H9 (cell line): ENCODE measurements around the gene CDYL. TPM values are rescaled to one million over a fixed set of nuclear protein-coding genes. Genes with fewer than 3 reads are reported as not detected.

Source experiments
- DNase-seq: peaks from one replicate; pipeline ENCODE4 v3.0.0-alpha.2; 2017
- H2AFZ ChIP-seq: one replicate; pipeline ENCODE4 v1.6.1; 2013; ENCODE audit warnings: mild to moderate bottlenecking, low read length, control low read depth, moderate library complexity
- H2AK5ac ChIP-seq: 2 replicates; pipeline ENCODE4 v1.6.1; 2013; ENCODE audit warnings: low read length, control low read depth, mixed read lengths; ENCODE audit not compliant: insufficient read length
- H2BK120ac ChIP-seq: one replicate; pipeline ENCODE4 v1.6.1; 2013; ENCODE audit warnings: low read depth, mild to moderate bottlenecking, low read length, control low read depth, inconsistent platforms; ENCODE audit not compliant: poor library complexity, severe bottlenecking
- H2BK12ac ChIP-seq: 2 replicates; pipeline ENCODE4 v1.6.1; 2013; ENCODE audit warnings: low read length, control low read depth, mixed read lengths, low read depth; ENCODE audit not compliant: insufficient read length
- H2BK15ac ChIP-seq: 2 replicates; pipeline ENCODE4 v1.6.1; 2013; ENCODE audit warnings: low read depth, low read length, control low read depth
- H2BK20ac ChIP-seq: one replicate; pipeline ENCODE4 v1.6.1; 2013; ENCODE audit warnings: low read depth, mild to moderate bottlenecking, low read length, control low read depth, inconsistent platforms; ENCODE audit not compliant: poor library complexity, severe bottlenecking
- H2BK5ac ChIP-seq: 2 replicates; pipeline ENCODE4 v1.6.1; 2013; ENCODE audit warnings: low read length, control low read depth, mixed read lengths; ENCODE audit not compliant: insufficient read length
- H3K14ac ChIP-seq: 2 replicates; pipeline ENCODE4 v1.6.1; 2013; ENCODE audit warnings: low read length, control low read depth; ENCODE audit not compliant: insufficient read depth
- H3K18ac ChIP-seq: 2 replicates; pipeline ENCODE4 v1.6.1; 2013; ENCODE audit warnings: low read depth, mild to moderate bottlenecking, mixed read lengths, low read length, control low read depth; ENCODE audit not compliant: insufficient read length
- H3K23ac ChIP-seq: 2 replicates; pipeline ENCODE4 v1.6.1; 2013; ENCODE audit warnings: low read length, control low read depth, mixed read lengths, low read depth; ENCODE audit not compliant: insufficient read length
- H3K23me2 ChIP-seq: 2 replicates; pipeline ENCODE4 v1.6.1; 2013; ENCODE audit warnings: low read depth, mild to moderate bottlenecking, mixed read lengths, low read length, control low read depth; ENCODE audit not compliant: insufficient read length, poor library complexity, severe bottlenecking
- H3K27ac ChIP-seq: 2 replicates; pipeline ENCODE4 v1.5.1; 2013; ENCODE audit warnings: low read length, control low read depth, mixed read lengths, low read depth; ENCODE audit not compliant: insufficient read length
- H3K27me3 ChIP-seq: 2 replicates; pipeline ENCODE4 v1.6.1; 2013; ENCODE audit warnings: low read length, control low read depth, inconsistent platforms; ENCODE audit not compliant: insufficient read depth
- H3K4ac ChIP-seq: 2 replicates; pipeline ENCODE4 v1.6.1; 2013; ENCODE audit warnings: low read depth, mild to moderate bottlenecking, control low read depth, inconsistent platforms, low read length, moderate library complexity
- H3K4me1 ChIP-seq: 2 replicates; pipeline ENCODE4 v1.6.1; 2013; ENCODE audit warnings: low read length, control low read depth, inconsistent platforms; ENCODE audit not compliant: insufficient read depth
- H3K4me2 ChIP-seq: 2 replicates; pipeline ENCODE4 v1.6.1; 2013; ENCODE audit warnings: low read length, control low read depth, mixed read lengths; ENCODE audit not compliant: insufficient read length, insufficient read depth
- H3K56ac ChIP-seq: 2 replicates; pipeline ENCODE4 v1.6.1; 2013; ENCODE audit warnings: low read depth, mild to moderate bottlenecking, mixed read lengths, low read length, control low read depth; ENCODE audit not compliant: insufficient read length
- H3K79me1 ChIP-seq: 2 replicates; pipeline ENCODE4 v1.6.1; 2013; ENCODE audit warnings: low read depth, mild to moderate bottlenecking, moderate library complexity, low read length, control low read depth, inconsistent platforms; ENCODE audit not compliant: insufficient read depth, poor library complexity, severe bottlenecking
- H3K79me2 ChIP-seq: 2 replicates; pipeline ENCODE4 v1.6.1; 2013; ENCODE audit warnings: low read length, control low read depth, inconsistent platforms; ENCODE audit not compliant: insufficient read depth
- H3K9ac ChIP-seq: 2 replicates; pipeline ENCODE4 v1.6.1; 2013; ENCODE audit warnings: low read length, control low read depth, mixed read lengths; ENCODE audit not compliant: insufficient read length; ENCODE audit errors: extremely low read depth
- H3K9me3 ChIP-seq: one replicate; pipeline ENCODE4 v1.6.1; 2013; ENCODE audit warnings: low read depth, low read length, inconsistent platforms; ENCODE audit not compliant: control insufficient read depth
- H3T11ph ChIP-seq: one replicate; pipeline ENCODE4 v1.6.1; 2013; ENCODE audit warnings: mild to moderate bottlenecking, low read length, control low read depth, inconsistent platforms
- H4K20me1 ChIP-seq: one replicate; pipeline ENCODE4 v1.6.1; 2013; ENCODE audit not compliant: control insufficient read depth, insufficient read length, insufficient read depth
- H4K5ac ChIP-seq: 2 replicates; pipeline ENCODE4 v1.6.1; 2013; ENCODE audit warnings: low read depth, mild to moderate bottlenecking, mixed read lengths, low read length, control low read depth; ENCODE audit not compliant: insufficient read length
- H4K8ac ChIP-seq: replicated peaks from 2 replicates; pipeline ENCODE4 v1.6.1; 2013; ENCODE audit warnings: low read length, control low read depth, mixed read lengths, low read depth; ENCODE audit not compliant: insufficient read length
- H4K91ac ChIP-seq: 2 replicates; pipeline ENCODE4 v1.6.1; 2013; ENCODE audit warnings: low read depth, mild to moderate bottlenecking, moderate library complexity, mixed read lengths, low read length, control low read depth; ENCODE audit not compliant: insufficient read length
- H3K27ac Mint-ChIP-seq, 3 experiments: 2 replicates in 2 of 3; 3 replicates in 1 of 3; pipeline ENCODE4 v1.8.0; 2020 to 2021; ENCODE audit warnings: mixed read lengths in 3 of 3, mild to moderate bottlenecking in 1 of 3, moderate library complexity in 1 of 3
- H3K27me3 Mint-ChIP-seq: 2 replicates; pipeline ENCODE4 v1.8.0; 2021; ENCODE audit warnings: low read depth, mild to moderate bottlenecking, moderate library complexity, mixed read lengths
- H3K36me3 Mint-ChIP-seq, 3 experiments: 2 replicates in 2 of 3; 3 replicates in 1 of 3; pipeline ENCODE4 v1.8.0; 2020 to 2021; ENCODE audit warnings: low read depth in 3 of 3, mixed read lengths in 3 of 3; ENCODE audit not compliant: insufficient read depth in 1 of 3
- H3K4me1 Mint-ChIP-seq, 2 experiments: 2 replicates each; pipeline ENCODE4 v1.8.0; 2020; ENCODE audit warnings: mixed read lengths in 2 of 2
- H3K4me3 Mint-ChIP-seq, 2 experiments: 2 replicates in 1 of 2; 3 replicates in 1 of 2; pipeline ENCODE4 v1.8.0; 2020 to 2021; ENCODE audit warnings: mild to moderate bottlenecking in 2 of 2, mixed read lengths in 2 of 2, moderate library complexity in 1 of 2
- H3K9me3 Mint-ChIP-seq, 2 experiments: 2 replicates in 1 of 2; 3 replicates in 1 of 2; pipeline ENCODE4 v1.8.0; 2020; ENCODE audit warnings: mild to moderate bottlenecking in 2 of 2, mixed read lengths in 2 of 2, moderate library complexity in 1 of 2
- WGBS: extraction: QIAGEN DNeasy Blood & Tissue Kit; methylation state at CpG from one replicate; pipeline ENCODE4 v1.1.7; 2013; ENCODE audit warnings: missing lambda C conversion rate, low lambda C conversion rate, mixed read lengths; ENCODE audit not compliant: insufficient read length; ENCODE audit errors: extremely low coverage; 5-methylcytosine and 5-hydroxymethylcytosine counted together
- total RNA-seq: library from RNA; stranded (reverse); gene quantifications from 2 replicates; pipeline ENCODE4 v1.2.1, GENCODE V29; 2021
- TF ChIP-seq, protein P1 (sequence below): fragments of 200-600 bp; sonication (generic); conservative IDR thresholded peaks from 3 replicates; pipeline ENCODE4 v1.8.0; 2021; ENCODE audit warnings: antibody characterized with exemption, mild to moderate bottlenecking

CDYL gene
- total RNA-seq, 1 experiment from 2014 or later = 95.0 TPM

DNA sequence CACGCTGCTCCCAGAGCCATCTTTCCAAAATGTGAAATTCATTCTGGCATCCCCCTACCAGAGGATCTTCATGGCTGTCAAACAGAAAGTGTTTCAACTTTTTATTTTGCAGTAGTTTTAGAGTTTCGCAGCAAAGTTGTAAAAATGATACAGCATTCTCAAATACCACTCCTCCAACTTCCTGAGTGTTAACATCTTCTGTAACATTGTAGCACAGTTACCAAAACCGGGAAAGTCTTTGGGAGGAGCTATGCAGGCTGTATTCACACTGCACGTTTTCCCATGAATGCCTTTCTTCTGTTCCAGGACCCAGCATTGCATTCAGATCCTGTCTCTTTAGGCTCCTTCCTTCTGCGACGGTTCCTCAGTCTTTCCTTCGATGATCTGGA lies 30.1 kb downstream of the CDYL start:
- Histone ChIP-seq H4K20me1 (no peaks in the 10 kb centered on the region), H2BK12ac (no peak overlapping the region), H3K4me1 (peaks cover 4% of the 10 kb centered on the region), H3K9ac (no peak overlapping the region), H3K27me3 (no peaks in the 10 kb centered on the region), H3K14ac (no peak overlapping the region), H3K4me2 (no peak overlapping the region), H3K56ac (no peak overlapping the region), H2AFZ (no peak overlapping the region), H2BK5ac (no peak overlapping the region), H2BK120ac (no peak overlapping the region), H4K5ac (no peak overlapping the region), H3T11ph (no peak overlapping the region), H2BK20ac (no peak overlapping the region), H4K91ac (no peak overlapping the region), H3K27ac (no peak overlapping the region), H3K23me2 (no peaks in the 10 kb centered on the region), H3K79me1 (peaks cover 22% of the 10 kb centered on the region), H3K9me3 (no peaks in the 10 kb centered on the region), H4K8ac (no peak overlapping the region), H3K18ac (no peak overlapping the region), H3K23ac (no peak overlapping the region), H2BK15ac (no peak overlapping the region), H3K4ac (no peak overlapping the region), H2AK5ac (no peak overlapping the region), H3K79me2 (peaks cover 69% of the 10 kb centered on the region; the same call in 1 of the 2 replicates)
- H3K36me3 Mint-ChIP-seq = peaks cover 0 to 20% (median 19%) of the 10 kb centered on the region in 3 experiments; a peak in 6 of 7 replicates
- peaks cover 51 to 59% of the 10 kb centered on the region in 2 experiments for H3K4me1 Mint-ChIP-seq
- H3K9me3 Mint-ChIP-seq = peaks cover 0 to 5% of the 10 kb centered on the region in 2 experiments; a peak in 1 of 5 replicates
- H3K27me3 Mint-ChIP-seq = no peaks in the 10 kb centered on the region
- TF ChIP-seq, protein P1, sequence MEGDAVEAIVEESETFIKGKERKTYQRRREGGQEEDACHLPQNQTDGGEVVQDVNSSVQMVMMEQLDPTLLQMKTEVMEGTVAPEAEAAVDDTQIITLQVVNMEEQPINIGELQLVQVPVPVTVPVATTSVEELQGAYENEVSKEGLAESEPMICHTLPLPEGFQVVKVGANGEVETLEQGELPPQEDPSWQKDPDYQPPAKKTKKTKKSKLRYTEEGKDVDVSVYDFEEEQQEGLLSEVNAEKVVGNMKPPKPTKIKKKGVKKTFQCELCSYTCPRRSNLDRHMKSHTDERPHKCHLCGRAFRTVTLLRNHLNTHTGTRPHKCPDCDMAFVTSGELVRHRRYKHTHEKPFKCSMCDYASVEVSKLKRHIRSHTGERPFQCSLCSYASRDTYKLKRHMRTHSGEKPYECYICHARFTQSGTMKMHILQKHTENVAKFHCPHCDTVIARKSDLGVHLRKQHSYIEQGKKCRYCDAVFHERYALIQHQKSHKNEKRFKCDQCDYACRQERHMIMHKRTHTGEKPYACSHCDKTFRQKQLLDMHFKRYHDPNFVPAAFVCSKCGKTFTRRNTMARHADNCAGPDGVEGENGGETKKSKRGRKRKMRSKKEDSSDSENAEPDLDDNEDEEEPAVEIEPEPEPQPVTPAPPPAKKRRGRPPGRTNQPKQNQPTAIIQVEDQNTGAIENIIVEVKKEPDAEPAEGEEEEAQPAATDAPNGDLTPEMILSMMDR = no peak
- no CpG with 5 or more reads among the region's 7 CpGs for WGBS
- no peak for DNase-seq
- H3K27ac Mint-ChIP-seq = no peak overlapping the region; a peak in 1 of 7 replicates
- no peak overlapping the region; a peak in 1 of 5 replicates for H3K4me3 Mint-ChIP-seq
